Measurements from ENCODE around the gene UBE3A.
"Not testable (repeated sequence)": the region's sequence is repeated elsewhere in the genome, so short reads cannot be mapped to it uniquely, and the experiment has no call there.

The UBE3A gene

DNA sequence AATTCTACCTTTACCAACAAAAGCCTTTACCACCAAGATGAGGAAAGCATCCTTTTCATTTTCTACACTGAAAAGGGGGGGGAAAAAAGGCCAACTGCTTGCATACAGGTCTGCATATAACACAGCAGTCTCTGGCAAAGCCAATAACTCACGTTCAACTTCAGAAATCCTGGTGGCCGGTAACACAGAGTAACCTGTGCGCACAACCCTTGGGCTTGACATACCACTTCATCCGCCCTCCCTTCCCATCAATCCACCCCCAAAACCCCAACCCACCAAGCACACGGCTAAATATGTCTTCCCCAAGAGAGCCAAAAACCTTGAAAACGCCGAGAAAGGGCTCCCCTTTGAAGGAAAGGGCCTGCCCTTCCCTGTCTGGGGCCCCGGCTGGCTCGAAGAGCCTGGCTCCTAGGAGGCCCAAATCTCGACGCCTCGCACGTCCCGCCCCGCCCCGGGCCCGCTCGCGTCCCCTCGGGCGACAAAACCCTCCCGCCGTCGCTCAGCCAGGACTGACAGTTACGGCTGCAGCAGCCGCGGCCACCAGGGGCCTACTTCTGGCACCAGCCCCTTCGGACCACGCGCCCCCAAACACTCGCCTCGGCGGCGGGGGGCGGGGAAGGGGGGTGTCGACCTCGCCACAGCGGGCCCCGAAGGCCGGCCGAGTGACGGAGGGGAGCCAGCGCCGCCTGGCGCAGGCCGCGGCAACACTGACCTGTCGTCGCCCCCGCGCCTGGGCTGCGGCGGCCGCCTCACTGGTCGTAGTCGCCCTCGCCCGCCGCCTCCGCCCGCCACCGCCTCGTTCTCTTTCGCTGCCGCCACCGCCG is 835 bp downstream of the UBE3A start:
- peak; percentile 19 to 68 (median 35) for DNase-seq

DNA sequence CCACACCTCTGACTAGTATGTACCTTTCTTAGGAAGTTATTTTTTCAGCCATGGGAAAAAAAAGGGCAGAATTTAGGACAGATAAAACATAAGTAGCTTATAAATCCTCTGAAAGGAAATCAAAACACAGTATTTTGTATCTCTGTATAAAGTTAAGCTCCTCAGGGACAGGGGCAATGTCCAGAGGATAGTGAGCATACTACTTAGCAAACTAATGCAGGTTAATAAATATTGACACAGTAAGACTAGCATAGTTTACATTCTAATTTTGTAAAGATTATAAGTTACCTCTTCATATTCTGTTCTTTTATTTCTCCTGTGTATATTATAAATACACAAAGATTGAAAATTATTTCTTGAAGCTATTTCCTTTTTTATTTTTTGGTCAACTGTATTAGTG is 2.1 kb downstream of the UBE3A start:
- DNase-seq, result no peak

DNA sequence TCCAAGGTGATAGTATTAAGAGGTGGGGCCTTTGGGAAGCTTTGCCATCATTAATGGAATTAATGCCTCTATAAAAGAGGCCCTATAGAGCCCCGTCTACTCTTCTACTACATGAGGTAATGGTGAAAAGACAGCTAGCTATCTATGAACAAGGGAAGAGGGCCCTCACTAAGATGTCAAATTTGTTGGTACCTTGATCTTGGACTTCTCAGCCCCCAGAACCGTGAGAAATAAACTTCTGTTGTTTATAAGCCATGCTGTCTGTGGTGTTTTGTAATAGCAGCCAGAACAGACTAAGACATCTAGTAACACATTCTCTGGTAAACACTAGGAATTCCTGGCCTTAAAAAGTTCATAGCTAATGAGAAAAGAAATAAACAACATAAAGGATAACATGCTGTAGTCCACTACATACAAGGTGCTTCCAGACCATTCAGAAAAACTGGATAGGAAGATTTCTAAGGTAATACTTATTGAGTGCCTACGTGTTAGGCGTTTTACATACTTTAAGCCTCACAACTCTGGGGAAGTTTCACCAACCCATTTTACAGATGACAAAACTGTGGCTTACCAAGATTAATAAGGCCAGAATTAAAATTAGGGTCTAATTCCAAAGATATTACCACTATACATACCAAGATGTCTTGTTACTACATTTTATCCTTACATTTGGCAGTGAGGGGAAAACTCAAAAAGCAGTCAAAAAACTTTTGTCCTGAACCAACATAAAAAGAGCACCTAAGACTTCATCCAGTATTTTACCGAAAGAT is 3.2 kb downstream of the UBE3A start:
- no peak for DNase-seq

DNA sequence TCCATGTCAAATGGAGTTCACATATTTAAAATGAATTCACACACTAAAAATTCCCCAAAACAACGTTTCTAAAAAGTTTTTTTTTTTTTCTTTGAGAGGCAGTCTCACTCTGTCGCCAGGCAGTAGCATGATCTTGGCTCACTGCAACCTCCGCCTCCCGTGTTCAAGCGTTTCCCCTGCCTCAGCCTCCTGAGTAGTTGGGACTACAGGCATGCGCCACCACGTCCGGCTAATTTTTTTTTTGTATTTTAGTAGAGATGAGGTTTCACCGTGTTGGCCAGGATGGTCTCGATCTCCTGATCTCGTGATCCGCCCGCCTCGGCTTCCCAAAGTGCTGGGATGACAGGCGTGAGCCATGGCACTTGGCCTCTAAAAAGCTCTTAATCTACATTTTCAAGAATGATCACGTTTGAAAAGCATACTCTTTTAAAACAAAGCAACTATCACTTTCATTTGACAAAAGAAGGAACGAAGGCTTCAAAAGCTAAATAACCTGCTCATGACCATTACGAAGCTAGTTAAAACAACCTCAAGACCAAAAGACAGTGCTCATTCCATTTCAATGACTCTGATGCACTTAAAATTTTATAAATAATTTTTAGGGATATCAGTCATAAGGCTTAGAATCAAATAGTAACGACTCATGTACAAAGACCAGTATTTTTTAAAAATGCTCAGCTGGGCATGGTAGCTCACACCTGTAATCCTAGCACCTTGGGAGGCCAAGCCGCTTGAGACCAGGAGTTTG is 5.5 kb downstream of the UBE3A start:
- DNase-seq, result no peak

DNA sequence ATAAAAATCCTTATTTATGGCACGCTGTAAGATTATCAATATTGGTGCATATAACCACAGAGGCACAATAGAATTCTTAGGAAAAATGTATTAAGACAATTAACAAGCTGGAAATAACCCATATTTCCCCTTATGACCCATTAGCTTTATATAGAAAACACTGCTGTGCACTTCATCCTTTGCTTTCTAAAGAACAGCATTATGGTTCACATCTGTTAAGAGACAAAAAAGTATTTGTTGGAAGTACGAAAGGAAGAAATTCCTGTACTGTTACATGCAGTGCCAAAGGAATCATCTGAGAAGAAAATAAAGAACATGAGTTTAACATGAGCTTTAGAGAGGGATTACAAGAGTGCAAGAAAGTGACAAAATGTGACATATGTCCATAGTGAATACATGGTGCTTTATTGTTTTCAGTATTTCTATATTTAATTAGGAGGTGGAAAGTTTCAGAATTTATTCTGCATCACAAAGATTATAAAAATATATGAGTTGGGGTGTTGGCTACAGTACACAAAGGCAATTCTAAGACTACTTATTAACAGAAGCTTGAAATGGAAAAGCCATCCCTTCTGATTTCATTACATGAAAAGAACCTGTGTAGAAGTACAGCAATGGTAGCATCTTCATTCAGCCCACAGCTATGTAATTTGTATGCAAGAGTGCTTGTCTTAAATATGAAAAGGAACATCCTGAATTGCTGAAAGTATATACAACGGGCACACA is 6.8 kb downstream of the UBE3A start:
- DNase-seq, result no peak

DNA sequence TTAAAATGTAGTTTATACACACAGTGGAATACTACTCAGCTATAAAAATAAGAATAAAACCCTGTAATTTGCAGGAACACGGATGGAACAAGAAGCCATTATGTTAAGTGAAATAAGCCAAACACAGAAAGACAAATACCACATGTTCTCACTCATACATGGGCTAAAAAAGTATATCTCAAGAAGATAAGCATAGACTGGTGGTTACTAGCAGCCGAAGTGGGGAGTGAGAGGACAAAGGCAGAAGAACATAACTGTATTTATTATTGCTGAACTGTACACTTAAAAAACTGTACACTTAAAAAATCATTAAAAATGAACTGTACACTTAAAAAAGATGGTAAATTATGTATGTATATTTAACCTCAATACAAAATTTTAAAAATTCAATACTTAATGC is 11.0 kb downstream of the UBE3A start:
- DNase-seq, result no peak

DNA sequence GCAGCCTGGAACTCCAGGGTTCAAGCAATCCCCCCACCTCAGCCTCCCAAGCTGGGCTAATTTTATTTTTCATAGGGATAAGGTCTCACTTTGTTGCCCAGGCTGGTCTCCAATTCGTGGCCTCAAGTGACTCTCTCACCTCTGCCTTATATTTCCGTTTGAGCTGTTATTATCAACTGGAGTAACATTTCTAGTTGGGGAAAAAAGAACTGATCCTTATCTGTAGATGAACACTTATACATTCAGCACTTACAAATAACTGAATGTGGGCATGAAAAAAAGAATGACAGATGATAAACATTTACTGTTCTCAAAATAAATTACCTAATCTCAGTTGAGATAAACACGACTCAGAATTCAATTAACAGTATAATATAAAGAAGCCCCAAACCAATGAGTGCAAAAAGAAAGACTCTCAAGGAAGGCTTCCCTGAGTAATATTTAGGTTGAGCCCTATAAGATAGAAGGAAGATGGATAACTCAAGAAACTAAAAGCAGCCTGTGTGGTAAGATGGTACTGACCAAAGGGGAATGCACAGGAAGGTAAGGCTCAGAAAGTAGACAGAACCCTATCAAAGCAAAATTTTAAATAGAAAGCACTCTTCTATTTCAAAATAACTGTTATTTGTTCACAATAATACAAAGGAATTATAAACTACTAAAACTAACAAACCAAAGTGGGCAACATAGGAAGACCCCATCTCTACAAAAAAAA is 11.8 kb downstream of the UBE3A start:
- DNase-seq, result no peak

DNA sequence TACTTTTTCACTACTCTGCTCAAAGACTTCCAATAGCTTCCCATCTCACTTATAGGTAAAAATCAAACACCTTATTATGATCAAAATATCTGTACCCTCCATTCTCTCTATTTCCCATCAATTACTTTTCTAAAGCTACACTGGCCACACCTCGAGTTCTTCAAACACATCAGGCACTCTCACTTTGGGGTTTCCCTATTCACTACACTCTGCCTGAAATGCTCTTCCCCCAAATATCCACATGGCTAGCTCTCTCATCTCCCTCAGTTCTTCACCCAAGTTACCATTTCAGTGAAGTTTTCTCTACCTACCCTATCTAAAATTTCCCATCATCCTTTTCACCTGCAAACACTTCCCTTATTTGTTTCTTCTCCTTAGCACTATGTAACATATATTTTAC is 14.8 kb downstream of the UBE3A start:
- DNase-seq, result no peak

DNA sequence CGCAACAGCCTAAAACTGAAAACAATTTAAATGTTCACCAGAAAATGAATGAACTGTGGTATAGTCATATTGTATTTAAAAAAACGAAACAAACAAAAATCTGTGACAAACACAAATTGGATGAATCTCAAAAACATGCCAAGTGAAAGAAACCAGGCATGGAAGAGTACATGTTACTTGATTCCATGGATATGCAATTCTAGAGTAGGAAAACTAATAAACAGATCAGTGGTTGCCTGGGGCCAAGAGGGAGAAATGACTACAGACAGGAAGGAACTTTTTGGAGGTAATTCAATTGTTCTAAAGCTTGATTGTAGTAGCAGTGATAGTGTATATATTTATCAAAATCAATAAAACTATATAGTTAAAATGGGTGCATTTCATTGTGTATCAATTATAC is 16.8 kb downstream of the UBE3A start:
- no peak for DNase-seq

DNA sequence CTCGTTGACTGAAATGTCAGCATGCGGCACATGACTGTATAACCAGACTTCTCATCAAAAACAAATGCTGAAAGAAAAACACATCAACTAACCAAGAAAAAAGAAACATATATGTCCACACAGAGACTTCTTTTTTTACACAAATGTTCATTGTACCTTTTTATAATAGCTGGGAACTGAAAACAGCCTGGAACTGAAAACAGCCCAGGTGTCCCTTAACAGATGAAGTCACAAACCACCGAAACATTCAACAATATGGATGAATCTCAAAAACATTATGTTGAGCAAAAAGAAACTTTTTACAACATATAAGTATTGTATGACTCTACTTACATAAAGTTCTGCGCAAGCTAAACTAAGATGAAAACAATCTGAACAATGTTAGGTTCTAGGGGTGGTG is 20.6 kb downstream of the UBE3A start:
- no peak for DNase-seq

DNA sequence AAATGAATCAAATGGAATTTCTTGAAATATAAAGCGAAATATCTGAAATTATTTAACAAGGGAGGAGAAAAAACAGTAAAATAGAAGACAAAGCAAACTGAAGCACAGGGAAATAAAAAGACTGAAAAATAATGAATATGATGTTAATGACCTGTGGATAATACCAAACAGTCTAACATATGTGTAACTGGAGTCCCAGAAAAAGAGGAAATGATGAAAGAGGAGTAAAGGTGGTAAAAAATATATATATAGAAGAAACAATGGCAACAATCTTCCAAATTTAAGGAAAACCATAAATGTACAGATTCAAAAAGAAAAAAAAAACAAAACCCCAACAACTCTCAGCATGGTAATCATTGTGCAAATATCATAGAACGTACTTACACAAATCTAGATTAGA is 21.2 kb downstream of the UBE3A start:
- DNase-seq, result no peak

DNA sequence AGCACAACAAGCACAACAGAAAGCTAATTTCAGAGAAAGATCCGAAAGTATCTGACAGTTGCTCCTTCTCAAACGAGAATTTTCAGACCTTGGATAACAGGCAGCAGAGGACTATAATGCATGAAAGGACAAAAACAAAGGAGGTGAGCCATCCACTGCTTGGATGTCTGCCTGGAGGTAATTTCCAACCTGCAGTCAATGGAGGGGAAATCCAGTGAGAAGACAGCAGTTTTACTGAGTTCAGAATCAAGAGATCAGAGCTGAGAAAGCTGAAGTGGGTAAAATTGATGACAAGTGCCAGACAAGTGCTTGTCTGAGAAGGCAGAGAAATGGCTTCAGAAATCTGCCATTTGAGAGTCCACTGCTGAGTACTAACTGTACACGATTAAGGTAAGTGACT is 22.1 kb downstream of the UBE3A start:
- DNase-seq, result no peak

DNA sequence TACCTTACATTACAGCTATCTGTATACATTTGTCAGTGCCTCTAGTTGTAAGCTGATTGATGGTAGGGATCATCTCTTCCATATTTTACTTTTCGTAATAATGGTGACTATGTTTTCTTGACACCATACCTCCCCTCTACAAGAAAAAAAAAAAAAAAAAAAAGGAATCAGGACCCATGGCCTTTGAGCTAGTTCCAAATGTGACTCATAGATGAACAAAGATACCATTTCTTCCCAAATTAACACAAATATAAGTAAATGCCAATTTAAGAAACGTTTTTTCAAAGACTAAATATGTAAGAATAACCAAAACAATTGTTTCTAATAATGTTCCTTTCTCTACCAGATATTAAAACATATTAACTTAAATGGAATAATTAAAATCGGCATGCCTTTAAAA is 23.1 kb downstream of the UBE3A start:
- DNase-seq, result no peak

DNA sequence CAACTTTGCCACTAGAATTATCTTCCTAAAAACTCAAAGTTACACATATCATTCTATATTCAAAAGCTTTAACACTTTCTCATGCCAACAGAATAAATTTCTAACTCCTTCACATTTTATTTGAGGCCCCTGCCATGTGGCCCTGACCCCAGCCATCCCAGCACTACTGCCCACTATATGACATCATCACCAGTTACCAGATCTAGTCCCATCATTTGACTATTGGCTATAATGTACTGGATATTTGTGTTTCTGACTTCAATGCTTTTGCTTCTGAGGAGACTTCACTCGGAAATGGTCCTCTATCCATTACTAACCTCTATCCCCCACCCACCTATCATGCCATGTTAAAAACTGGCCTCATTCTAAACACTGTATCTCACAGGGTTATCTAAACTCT is 23.6 kb downstream of the UBE3A start:
- DNase-seq, result no peak

DNA sequence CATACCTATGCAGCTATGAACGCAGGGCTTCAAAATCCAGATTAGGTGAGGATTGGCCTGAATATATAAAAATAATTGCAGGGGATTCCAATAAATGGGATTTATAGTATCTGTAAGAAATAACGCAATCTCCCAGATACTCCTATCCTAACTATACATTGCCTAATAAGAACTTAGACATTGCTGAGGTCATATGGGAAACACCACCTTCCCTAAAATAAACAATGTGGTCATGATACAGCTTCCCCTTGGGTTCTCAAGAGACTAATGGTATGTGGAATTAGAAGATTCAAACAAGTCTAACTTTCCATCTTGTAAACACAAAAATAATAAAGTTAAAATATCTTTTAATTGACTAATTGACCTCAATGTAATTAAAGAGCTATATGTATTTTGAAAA is 28.2 kb downstream of the UBE3A start:
- no peak for DNase-seq

DNA sequence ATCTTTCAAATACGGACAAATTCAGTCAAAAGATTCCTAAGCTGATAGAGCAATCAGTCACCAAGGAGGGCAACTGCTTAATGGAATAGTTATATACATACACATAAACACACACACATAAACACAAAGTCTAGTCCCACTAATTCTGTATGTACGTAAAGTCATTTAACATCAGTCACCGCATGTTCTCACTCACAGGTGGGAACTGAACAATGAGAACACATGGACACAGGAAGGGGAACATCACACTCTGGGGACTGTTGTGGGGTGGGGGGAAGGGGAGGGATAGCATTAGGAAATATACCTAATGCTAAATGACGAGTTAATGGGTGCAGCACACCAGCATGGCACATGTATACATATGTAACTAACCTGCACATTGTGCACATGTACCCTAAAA is 29.1 kb downstream of the UBE3A start:
- DNase-seq, result not testable (repeated sequence)

DNA sequence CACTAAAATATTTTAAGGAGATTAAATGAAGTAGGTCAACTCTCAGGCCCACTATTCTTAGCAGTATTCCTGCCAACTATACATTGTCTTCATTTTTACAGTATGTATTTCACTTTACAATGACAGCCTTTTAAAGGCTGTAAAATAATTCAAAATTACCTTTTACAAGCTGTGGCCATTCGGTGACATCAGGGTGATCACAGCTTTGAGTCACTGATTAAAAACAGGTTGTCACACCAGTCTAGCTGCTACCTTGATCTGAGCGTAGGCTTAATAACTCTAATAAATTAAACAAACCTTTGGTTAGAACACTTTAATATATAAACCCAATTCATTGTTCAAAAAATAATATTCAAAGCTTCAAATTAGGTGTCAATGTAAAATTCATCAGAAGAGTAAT is 29.9 kb downstream of the UBE3A start:
- no peak for DNase-seq

DNA sequence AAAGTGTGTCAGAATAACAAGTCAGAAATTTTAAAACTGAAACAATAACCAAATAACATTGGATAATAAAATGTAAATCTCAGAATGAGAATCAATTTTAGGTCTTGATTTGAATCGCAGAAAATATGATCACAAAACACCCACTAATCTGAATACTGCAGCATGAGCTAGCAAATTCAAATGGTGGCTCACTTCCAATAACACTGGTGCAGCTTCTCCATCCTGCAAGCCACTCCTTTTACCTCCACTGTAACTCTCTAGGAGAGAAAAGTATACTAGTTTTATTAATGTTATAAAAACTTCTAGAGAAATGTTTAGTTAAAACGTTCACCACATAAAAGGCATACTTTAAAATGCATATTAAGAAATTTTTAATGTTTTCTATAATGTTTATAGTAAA is 30.4 kb downstream of the UBE3A start:
- no peak for DNase-seq

DNA sequence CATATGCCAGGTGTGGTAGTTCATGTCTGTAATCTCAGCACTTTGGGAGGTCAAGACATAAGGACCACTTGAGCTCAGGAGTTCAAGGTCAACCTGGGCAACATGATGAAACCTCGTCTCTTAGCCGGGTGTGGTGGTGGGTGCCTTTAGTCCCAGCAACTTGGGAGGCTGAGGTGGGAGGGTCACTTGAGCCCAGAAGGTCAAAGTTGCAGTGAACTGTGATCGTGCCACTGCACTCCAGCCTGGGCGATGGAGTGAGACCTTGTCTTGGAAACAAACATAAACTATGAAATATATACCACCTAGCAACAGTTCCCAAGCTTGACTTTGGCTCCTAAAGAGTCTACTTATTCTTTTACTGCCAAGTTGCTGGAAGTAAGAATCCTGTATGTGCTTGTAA is 30.9 kb downstream of the UBE3A start:
- no peak for DNase-seq

DNA sequence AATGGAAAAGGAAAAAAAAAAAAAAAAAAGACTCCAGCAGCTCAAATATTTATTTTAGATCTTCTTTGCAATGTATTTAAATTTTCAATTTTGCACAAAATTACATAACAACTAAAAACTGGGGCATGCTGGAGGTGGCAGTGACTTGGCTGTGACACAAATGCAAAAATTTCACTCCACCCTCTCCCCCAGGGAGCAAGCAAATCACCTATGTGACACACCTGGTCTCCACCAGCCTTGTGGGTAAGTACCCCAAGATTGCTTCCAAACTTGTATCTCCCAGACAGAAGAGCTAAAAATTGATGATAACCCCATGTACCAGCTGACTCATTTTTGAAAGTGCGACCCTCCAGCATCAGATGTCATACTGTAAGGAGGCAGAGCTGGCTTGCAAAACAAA is 32.0 kb downstream of the UBE3A start:
- no peak for DNase-seq

DNA sequence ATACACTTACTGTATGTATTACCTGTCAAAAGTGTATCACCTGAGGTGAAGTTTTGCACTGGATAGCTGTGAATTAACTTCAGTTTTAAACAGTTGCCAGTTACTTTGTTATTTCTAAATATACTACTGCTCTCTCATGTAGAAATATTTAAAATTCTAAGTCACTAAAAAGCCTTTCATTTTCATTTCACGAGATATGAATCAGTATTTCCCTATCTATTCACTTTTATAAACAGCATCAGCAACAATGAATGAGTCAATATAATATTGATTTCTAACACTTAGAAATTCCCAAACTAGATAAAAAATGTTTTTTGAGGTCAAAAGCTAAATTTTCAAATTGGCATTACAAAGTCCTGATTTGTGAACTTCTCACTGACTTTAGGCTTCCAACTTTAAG is 32.6 kb downstream of the UBE3A start:
- no peak for DNase-seq

DNA sequence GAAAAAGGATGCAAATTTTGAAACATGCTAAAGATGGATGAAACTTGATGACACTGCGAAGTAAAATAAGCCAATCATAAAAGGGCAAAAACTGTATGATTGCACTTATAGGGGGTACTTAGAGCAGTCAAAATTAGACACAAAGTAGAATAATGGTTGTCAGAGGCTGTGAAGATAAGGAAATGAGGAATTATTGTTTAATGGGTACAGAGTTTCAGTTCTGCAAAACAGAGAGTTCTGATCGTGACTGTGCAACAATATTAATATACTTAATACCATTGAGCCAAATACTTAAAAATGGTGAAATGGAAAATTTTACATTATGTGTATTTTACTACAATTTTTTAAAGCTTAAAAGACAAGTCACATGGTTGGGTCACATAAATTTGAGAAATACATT is 35.1 kb downstream of the UBE3A start:
- DNase-seq, result no peak
